ENCODE data around the gene SH3RF3. TPM values are rescaled to one million over a fixed set of nuclear protein-coding genes. Genes with fewer than 3 reads are reported as not detected.

The SH3RF3 gene
- total and polyA plus RNA-seq, 2 donors (not counting 1 experiment from before 2014, with no cell fraction given) = 8.3 to 10.1 TPM

GRCh38 chr2:109279243-109279860 is 150.3 kb downstream of the SH3RF3 start:
- Histone ChIP-seq H2AFZ (ENCODE audit: low read length) (no peak overlapping the region), H3K4me3 (replicated peaks in 1 of 4; ENCODE audit: control extremely low read depth in 1 of 4, insufficient read depth in 1 of 4, low read depth in 3 of 4, low read length in 4 of 4) (no peak overlapping the region), H3K36me3 (ENCODE audit: control insufficient read depth, insufficient read depth, low read length) (no peaks in the 10 kb centered on the region), H4K20me1 (ENCODE audit: control insufficient read depth, extremely low read depth, insufficient read depth, low read length) (no peaks in the 10 kb centered on the region), H3K4me1 (ENCODE audit: control insufficient read depth, extremely low read depth, insufficient read depth, low read length) (peaks cover 3% of the 10 kb centered on the region), H3K27me3 (ENCODE audit: control insufficient read depth, insufficient read depth, low read length) (no peaks in the 10 kb centered on the region), H3K27ac (ENCODE audit: insufficient read depth, low read length) (no peak overlapping the region), H3K9ac (ENCODE audit: insufficient read depth, low read length) (no peak overlapping the region), H3K79me2 (ENCODE audit: control insufficient read depth, insufficient read depth, low read length) (peaks cover 24% of the 10 kb centered on the region), H3K9me3 (ENCODE audit: control insufficient read depth, insufficient read depth, low read depth, low read length) (no peaks in the 10 kb centered on the region), H3K4me2 (ENCODE audit: extremely low read depth, insufficient read depth, low read length) (no peak overlapping the region)
- TF ChIP-seq CTCF (conservative IDR thresholded peaks at IDR 0.05 in 1 of 2, IDR thresholded peaks at IDR 0.05 in 1 of 2; ENCODE audit: low read depth in 1 of 2, low read length in 2 of 2) = no peak
- TF ChIP-seq EZH2 (IDR thresholded peaks at IDR 0.05; ENCODE audit: low read length, missing control alignments) = no peak
- peak; percentile 54 to 82 for DNase-seq (ENCODE audit: low read depth in 2 of 2)

- peaks cover 14% of the 10 kb centered on the region for H3K4me1 ChIP-seq (ENCODE audit: control insufficient read depth, extremely low read depth, insufficient read depth, low read length)
- no peak overlapping the region for H3K4me2 ChIP-seq (ENCODE audit: extremely low read depth, insufficient read depth, low read length)
- no peaks in the 10 kb centered on the region for H4K20me1 ChIP-seq (ENCODE audit: control insufficient read depth, extremely low read depth, insufficient read depth, low read length)
- no peak overlapping the region for H3K27ac ChIP-seq (ENCODE audit: insufficient read depth, low read length)
- no peak for DNase-seq (ENCODE audit: low read depth in 2 of 2)
- H2AFZ ChIP-seq (ENCODE audit: low read length) = no peak overlapping the region
- no peak overlapping the region for H3K9ac ChIP-seq (ENCODE audit: insufficient read depth, low read length)
- no peaks in the 10 kb centered on the region for H3K27me3 ChIP-seq (ENCODE audit: control insufficient read depth, insufficient read depth, low read length)
- H3K4me3 ChIP-seq (replicated peaks in 1 of 4; ENCODE audit: control extremely low read depth in 1 of 4, insufficient read depth in 1 of 4, low read depth in 3 of 4, low read length in 4 of 4) = no peak overlapping the region
- no peaks in the 10 kb centered on the region for H3K9me3 ChIP-seq (ENCODE audit: control insufficient read depth, insufficient read depth, low read depth, low read length)
- H3K36me3 ChIP-seq (ENCODE audit: control insufficient read depth, insufficient read depth, low read length) = no peaks in the 10 kb centered on the region
- peaks cover 32% of the 10 kb centered on the region for H3K79me2 ChIP-seq (ENCODE audit: control insufficient read depth, insufficient read depth, low read length)
- TF ChIP-seq CTCF (conservative IDR thresholded peaks at IDR 0.05 in 1 of 2, IDR thresholded peaks at IDR 0.05 in 1 of 2; ENCODE audit: low read depth in 1 of 2, low read length in 2 of 2) (no peak), EZH2 (IDR thresholded peaks at IDR 0.05; ENCODE audit: low read length, missing control alignments) (no peak)
Observed at GRCh38 chr2:109280804-109281203, 151.8 kb downstream of the SH3RF3 start.

GRCh38 chr2:109282360-109282759 is 153.4 kb downstream of the SH3RF3 start:
- no peak overlapping the region for H3K27ac ChIP-seq (ENCODE audit: insufficient read depth, low read length)
- peaks cover 35% of the 10 kb centered on the region for H3K79me2 ChIP-seq (ENCODE audit: control insufficient read depth, insufficient read depth, low read length)
- H3K4me1 ChIP-seq (ENCODE audit: control insufficient read depth, extremely low read depth, insufficient read depth, low read length) = peaks cover 14% of the 10 kb centered on the region
- H3K4me2 ChIP-seq (ENCODE audit: extremely low read depth, insufficient read depth, low read length) = no peak overlapping the region
- H4K20me1 ChIP-seq (ENCODE audit: control insufficient read depth, extremely low read depth, insufficient read depth, low read length) = no peaks in the 10 kb centered on the region
- no peak overlapping the region for H2AFZ ChIP-seq (ENCODE audit: low read length)
- no peak overlapping the region for H3K9ac ChIP-seq (ENCODE audit: insufficient read depth, low read length)
- TF ChIP-seq EZH2 (IDR thresholded peaks at IDR 0.05; ENCODE audit: low read length, missing control alignments) (no peak), CTCF (conservative IDR thresholded peaks at IDR 0.05 in 1 of 2, IDR thresholded peaks at IDR 0.05 in 1 of 2; ENCODE audit: low read depth in 1 of 2, low read length in 2 of 2) (no peak)
- DNase-seq (ENCODE audit: low read depth in 2 of 2) = no peak
- H3K36me3 ChIP-seq (ENCODE audit: control insufficient read depth, insufficient read depth, low read length) = no peaks in the 10 kb centered on the region
- no peak overlapping the region for H3K4me3 ChIP-seq (replicated peaks in 1 of 4; ENCODE audit: control extremely low read depth in 1 of 4, insufficient read depth in 1 of 4, low read depth in 3 of 4, low read length in 4 of 4)
- H3K27me3 ChIP-seq (ENCODE audit: control insufficient read depth, insufficient read depth, low read length) = no peaks in the 10 kb centered on the region
- no peaks in the 10 kb centered on the region for H3K9me3 ChIP-seq (ENCODE audit: control insufficient read depth, insufficient read depth, low read depth, low read length)

Measured in fibroblast of lung (primary cell).